Measurements from ENCODE around the gene RAB8B. TPM values are rescaled to one million over a fixed set of nuclear protein-coding genes. Genes with fewer than 3 reads are reported as not detected.

RAB8B gene
- total RNA-seq, 1 experiment from 2014 or later, result 17.6 TPM

GRCh38 chr15:63312286-63312685 lies 122.9 kb downstream of the RAB8B start:
- no peaks in the 10 kb centered on the region for H3K4me1 ChIP-seq (ENCODE audit: control insufficient read depth, insufficient read depth, low read length)
- no peak overlapping the region for H3K27ac ChIP-seq (ENCODE audit: low read length)
- intact Hi-C loops (cut with micrococcal nuclease; ENCODE audit: unreplicated experiment), result no loop called here
- in situ Hi-C loops (cut with HindIII; ENCODE audit: low pct_unique_long_range_greater_than_20kb, low sequenced_read_pairs), result no loop called here
- TF ChIP-seq TCF7L2 (IDR thresholded peaks at IDR 0.05; ENCODE audit: low read depth, low read length), result no peak
- no peak for TF ChIP-seq SIN3A (IDR thresholded peaks at IDR 0.05; ENCODE audit: borderline replicate concordance, insufficient read depth, low read depth, low read length)
- TF ChIP-seq, protein P1, sequence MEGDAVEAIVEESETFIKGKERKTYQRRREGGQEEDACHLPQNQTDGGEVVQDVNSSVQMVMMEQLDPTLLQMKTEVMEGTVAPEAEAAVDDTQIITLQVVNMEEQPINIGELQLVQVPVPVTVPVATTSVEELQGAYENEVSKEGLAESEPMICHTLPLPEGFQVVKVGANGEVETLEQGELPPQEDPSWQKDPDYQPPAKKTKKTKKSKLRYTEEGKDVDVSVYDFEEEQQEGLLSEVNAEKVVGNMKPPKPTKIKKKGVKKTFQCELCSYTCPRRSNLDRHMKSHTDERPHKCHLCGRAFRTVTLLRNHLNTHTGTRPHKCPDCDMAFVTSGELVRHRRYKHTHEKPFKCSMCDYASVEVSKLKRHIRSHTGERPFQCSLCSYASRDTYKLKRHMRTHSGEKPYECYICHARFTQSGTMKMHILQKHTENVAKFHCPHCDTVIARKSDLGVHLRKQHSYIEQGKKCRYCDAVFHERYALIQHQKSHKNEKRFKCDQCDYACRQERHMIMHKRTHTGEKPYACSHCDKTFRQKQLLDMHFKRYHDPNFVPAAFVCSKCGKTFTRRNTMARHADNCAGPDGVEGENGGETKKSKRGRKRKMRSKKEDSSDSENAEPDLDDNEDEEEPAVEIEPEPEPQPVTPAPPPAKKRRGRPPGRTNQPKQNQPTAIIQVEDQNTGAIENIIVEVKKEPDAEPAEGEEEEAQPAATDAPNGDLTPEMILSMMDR (IDR thresholded peaks at IDR 0.05), result no peak
- TF ChIP-seq, protein P2, sequence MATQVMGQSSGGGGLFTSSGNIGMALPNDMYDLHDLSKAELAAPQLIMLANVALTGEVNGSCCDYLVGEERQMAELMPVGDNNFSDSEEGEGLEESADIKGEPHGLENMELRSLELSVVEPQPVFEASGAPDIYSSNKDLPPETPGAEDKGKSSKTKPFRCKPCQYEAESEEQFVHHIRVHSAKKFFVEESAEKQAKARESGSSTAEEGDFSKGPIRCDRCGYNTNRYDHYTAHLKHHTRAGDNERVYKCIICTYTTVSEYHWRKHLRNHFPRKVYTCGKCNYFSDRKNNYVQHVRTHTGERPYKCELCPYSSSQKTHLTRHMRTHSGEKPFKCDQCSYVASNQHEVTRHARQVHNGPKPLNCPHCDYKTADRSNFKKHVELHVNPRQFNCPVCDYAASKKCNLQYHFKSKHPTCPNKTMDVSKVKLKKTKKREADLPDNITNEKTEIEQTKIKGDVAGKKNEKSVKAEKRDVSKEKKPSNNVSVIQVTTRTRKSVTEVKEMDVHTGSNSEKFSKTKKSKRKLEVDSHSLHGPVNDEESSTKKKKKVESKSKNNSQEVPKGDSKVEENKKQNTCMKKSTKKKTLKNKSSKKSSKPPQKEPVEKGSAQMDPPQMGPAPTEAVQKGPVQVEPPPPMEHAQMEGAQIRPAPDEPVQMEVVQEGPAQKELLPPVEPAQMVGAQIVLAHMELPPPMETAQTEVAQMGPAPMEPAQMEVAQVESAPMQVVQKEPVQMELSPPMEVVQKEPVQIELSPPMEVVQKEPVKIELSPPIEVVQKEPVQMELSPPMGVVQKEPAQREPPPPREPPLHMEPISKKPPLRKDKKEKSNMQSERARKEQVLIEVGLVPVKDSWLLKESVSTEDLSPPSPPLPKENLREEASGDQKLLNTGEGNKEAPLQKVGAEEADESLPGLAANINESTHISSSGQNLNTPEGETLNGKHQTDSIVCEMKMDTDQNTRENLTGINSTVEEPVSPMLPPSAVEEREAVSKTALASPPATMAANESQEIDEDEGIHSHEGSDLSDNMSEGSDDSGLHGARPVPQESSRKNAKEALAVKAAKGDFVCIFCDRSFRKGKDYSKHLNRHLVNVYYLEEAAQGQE (IDR thresholded peaks at IDR 0.05; ENCODE audit: insufficient read depth in 1 of 2, low read depth in 2 of 2, low read length in 1 of 2), result no peak
- TF ChIP-seq POLR2AphosphoS5 (IDR thresholded peaks at IDR 0.05; ENCODE audit: low read depth, low read length), result no peak
- BruUV-seq (replicated peaks), result no TSS peak
- no peak overlapping the region for H3K4me3 ChIP-seq (ENCODE audit: low read depth in 2 of 2, low read length in 2 of 2)
- H3K27me3 ChIP-seq (ENCODE audit: control insufficient read depth, insufficient read depth, low read length), result no peaks in the 10 kb centered on the region
- ChIA-PET POLR2A (no interaction called here), CTCF (no interaction called here)
- no peak for DNase-seq (ENCODE audit: low read depth, low spot score)
- H3K36me3 ChIP-seq (ENCODE audit: control insufficient read depth, insufficient read depth, low read length), result no peaks in the 10 kb centered on the region
- ATAC-seq, result no peak
- no peaks in the 10 kb centered on the region for H3K9me3 ChIP-seq (ENCODE audit: control insufficient read depth, insufficient read depth, low read depth, low read length)

GRCh38 chr15:63313825-63314224 lies 124.4 kb downstream of the RAB8B start:
- ATAC-seq, result no peak
- DNase-seq (ENCODE audit: low read depth, low spot score), result no peak
- intact Hi-C loops (cut with micrococcal nuclease; ENCODE audit: unreplicated experiment), result no loop called here
- H3K4me3 ChIP-seq (ENCODE audit: low read depth in 2 of 2, low read length in 2 of 2), result no peak overlapping the region
- BruUV-seq (replicated peaks), result no TSS peak
- POLR2A ChIA-PET, result no interaction called here
- H3K4me1 ChIP-seq (ENCODE audit: control insufficient read depth, insufficient read depth, low read length), result no peaks in the 10 kb centered on the region
- no peaks in the 10 kb centered on the region for H3K27me3 ChIP-seq (ENCODE audit: control insufficient read depth, insufficient read depth, low read length)
- no peak overlapping the region for H3K27ac ChIP-seq (ENCODE audit: low read length)
- CTCF ChIA-PET, result no interaction called here
- no peaks in the 10 kb centered on the region for H3K36me3 ChIP-seq (ENCODE audit: control insufficient read depth, insufficient read depth, low read length)
- in situ Hi-C loops (cut with HindIII; ENCODE audit: low pct_unique_long_range_greater_than_20kb, low sequenced_read_pairs), result no loop called here
- no peaks in the 10 kb centered on the region for H3K9me3 ChIP-seq (ENCODE audit: control insufficient read depth, insufficient read depth, low read depth, low read length)
- TF ChIP-seq, protein P2 (IDR thresholded peaks at IDR 0.05; ENCODE audit: insufficient read depth in 1 of 2, low read depth in 2 of 2, low read length in 1 of 2), result no peak
- no peak for TF ChIP-seq SIN3A (IDR thresholded peaks at IDR 0.05; ENCODE audit: borderline replicate concordance, insufficient read depth, low read depth, low read length)
- no peak for TF ChIP-seq TCF7L2 (IDR thresholded peaks at IDR 0.05; ENCODE audit: low read depth, low read length)
- no peak for TF ChIP-seq POLR2AphosphoS5 (IDR thresholded peaks at IDR 0.05; ENCODE audit: low read depth, low read length)
- TF ChIP-seq, protein P1 (IDR thresholded peaks at IDR 0.05), result no peak
